ELR (cell line): ENCODE measurements around the gene WDR11.
"Not testable (repeated sequence)": the region's sequence is repeated elsewhere in the genome, so short reads cannot be mapped to it uniquely, and the experiment has no call there.

ENCODE experiments used
- DNase-seq: peaks from one replicate; pipeline ENCODE4 v3.0.0-alpha.2; 2015; ENCODE audit warnings: low read depth

Gene WDR11

DNA sequence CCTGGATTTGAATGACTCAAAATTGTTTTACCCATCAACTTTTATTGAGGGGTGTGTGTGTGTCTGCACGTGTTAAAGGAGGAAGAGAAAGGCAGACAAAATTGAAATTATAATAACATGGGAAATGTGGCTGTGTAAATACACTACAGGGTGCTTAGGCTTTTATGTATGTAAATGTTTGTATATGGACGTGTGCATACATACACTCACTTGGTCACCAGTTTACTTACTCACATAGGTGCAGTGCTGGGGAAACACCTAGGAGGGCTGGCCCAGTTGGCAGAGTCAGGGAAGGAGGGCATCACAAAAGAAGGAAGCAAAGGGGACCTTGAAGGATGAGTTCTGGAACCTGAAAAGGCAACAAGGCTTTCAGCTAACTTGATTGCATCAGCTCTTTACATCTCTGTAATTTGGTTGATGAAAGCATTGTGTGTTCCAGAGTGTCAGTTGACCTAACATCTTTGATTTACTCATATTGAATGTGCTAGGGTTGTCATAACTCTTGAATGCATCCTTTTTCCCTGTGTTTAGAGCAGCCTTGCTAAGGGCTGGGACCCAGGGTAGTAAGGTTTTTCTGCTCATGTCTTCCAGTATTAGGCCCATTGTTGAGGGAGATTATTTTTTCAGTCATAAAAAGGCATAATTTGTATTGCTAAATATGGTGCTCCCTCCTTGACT lies 10.2 kb downstream of the WDR11 start:
- no peak for DNase-seq

- no peak for DNase-seq
Observed at GRCh38 chr10:120873741-120874140, 22.6 kb downstream of the WDR11 start.

DNA sequence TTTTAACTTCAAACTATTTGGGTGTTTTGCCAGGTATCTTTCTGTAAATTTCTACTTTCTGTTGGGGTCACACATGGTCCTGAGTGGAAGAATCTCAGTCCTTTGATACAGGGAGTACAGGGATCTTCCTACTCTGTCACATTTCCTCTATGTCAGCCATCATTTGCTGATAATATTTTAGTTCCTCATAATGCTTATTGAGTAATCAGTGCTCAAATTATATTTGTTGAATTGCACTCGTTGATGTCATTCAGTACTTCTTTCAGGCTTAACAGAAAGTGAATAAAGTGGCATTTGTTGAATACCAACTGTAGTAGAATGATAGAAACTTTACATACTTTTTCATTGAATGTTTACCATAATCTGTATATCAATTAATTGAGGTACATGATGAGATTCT lies 31.9 kb downstream of the WDR11 start:
- DNase-seq, result no peak

DNA sequence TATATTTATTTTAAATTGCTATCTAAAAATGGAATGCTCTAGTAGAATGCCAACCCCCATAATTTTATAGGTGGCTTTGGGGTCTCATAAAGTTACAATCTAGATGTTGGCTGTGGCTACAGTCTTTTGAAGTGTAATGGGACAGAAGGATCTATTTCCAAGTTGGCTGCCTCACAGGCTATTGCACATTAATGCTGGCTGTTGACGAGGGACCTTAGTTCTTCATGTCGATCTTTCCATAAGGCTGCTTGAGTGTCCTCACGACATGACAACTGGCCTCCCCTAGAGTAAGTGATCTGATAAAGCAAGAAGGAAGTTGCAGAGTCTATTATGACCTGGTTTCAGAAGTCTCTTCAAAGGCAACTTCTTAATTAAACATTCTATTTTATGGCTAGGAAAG lies 36.3 kb downstream of the WDR11 start:
- DNase-seq, result no peak

GRCh38 chr10:120891365-120891764 lies 40.2 kb downstream of the WDR11 start:
- no peak for DNase-seq

DNA sequence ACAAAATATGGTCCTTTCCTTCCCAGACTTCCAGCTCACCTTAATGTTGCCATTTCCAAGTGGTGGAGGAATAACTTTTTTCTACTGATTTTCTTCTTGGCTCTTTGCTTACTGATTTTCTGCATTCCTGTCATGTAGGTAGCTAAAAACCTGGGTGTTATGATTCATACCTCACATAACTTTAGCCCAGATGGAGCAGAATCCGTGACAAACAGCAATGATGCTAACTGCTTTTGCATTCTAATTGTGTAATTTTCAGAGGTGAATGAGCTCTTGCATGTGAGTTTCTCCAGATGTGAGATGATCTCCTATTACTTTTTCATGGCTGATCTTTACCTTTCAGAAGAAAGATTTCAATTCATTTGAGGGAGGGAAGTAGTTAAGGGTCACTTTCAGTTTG lies 43.4 kb downstream of the WDR11 start:
- DNase-seq, result no peak

GRCh38 chr10:120897343-120897742 lies 46.2 kb downstream of the WDR11 start:
- no peak for DNase-seq

- no peak for DNase-seq
Observed at GRCh38 chr10:120905268-120905667, 54.1 kb downstream of the WDR11 start.

- DNase-seq, result no peak
Observed at GRCh38 chr10:120917521-120918250, 66.5 kb downstream of the WDR11 start.

GRCh38 chr10:120923886-120924285 lies 72.7 kb downstream of the WDR11 start:
- DNase-seq, result not testable (repeated sequence)

DNA sequence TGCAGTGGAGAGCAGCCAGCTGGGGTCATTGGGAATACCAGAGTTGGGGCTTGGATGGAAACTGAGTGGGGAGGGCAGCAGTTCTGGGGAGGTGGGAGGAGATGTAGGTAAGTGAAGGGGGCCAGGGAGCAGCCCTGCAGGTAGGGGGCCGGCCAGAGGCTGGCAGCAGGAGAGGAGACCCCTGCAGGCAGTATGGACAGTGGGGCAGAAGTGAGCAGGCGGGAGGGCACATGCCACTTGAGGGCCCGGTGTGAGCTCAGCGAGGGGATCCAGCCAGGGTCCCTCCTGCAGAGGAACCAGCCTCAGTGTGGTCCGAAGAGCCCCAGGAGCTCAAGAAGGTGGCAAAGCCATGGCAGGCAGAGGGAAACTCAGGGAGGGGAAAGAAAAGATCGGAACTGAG lies 75.4 kb downstream of the WDR11 start:
- DNase-seq, result no peak

DNA sequence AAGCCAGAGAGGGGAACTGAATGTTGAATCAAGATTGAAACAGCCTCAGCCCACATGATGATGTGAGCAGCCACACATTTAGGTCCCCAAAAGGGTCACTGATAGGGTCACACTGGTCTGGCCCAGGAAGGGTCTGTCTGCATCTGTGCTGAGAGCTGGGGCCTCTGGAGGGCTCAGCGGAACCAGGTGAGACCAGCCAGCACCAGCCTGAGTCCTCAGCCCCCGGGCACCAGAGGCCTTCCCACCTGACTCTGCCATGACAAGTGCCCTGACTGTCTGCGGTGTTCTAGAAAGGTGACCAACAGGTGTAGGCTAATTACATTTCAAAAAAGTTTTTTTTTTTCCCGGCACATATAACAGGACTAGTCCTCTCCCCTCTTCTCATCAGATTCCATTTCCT lies 76.2 kb downstream of the WDR11 start:
- no peak for DNase-seq

DNA sequence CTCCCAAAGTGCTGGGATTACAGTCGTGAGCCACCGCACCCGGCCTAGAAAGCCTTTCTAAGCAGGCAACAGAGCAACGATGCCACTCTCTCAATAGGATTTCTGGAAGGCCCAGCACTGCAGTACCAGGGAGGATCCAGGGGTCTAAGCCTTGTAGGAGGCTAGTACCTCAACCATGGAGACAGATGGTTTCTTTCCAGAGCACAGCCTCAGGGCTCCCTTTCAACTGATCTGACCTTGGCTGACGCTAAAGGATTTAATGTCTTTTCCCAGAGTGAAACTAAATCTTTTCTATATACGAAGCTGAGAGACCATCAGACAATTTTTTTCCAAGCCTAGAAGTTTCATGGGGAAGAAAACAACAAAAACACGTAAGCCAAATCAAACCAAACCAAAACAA lies 78.0 kb downstream of the WDR11 start:
- no peak for DNase-seq

GRCh38 chr10:120931423-120931822 lies 80.3 kb downstream of the WDR11 start:
- DNase-seq, result no peak

DNA sequence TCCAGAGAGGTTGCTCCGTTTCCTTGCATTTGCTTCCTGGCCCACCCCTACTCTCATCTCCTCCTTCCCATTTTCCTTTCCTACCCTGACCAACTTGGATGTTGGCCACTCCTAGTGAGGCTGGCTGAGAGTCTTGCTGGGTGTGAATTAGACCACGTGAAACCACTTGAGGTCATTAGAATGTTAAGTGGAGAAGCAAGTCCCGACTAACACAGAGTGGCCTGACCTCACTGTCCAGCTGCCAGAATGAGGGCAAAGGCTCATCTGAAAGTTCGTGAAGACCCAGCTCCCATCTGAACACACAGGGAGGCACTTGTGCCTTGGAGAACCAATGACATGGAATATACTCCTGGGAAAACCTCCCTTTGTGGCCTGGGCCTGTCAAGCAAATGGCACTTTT lies 80.8 kb downstream of the WDR11 start:
- no peak for DNase-seq

DNA sequence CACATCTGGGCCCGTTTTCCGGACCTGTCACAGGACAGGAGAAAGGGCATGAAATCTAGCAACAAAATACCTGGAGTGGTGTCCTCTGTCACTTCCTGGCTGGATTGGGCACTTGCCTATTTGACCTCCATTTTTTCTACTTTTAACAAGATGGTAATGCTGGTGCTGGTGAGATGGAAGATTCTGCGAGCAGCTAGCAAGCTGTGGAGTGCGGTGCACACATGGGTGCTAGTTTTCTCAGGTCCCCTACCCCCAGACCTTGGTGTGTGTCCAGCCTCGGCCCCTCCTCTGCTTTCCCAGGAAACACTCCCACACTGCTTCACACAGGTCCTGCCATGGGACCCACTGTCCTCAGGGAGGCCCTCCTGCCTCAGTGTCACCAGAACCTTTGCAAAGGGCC lies 87.7 kb downstream of the WDR11 start:
- no peak for DNase-seq

- no peak for DNase-seq
Observed at GRCh38 chr10:120940299-120940900, 89.2 kb downstream of the WDR11 start.

DNA sequence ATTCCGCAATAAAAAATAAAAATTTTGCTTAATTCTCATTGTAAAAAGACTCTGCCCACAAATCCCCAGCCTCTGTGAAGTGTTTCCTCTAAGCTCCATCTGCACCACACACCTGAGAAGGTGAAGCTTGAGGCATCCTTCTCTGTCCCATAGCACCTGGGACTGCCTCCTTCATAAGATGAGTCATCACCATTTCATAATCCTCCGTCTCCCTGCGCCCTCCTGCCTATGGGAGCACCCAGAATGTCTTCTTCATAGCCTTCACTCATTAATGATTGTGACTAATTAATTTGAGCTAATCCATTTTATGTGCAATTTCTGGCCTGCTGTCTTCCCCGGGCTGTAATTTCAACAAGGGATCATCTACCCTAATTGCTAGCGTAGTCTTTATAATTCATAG lies 90.3 kb downstream of the WDR11 start:
- DNase-seq, result no peak

DNA sequence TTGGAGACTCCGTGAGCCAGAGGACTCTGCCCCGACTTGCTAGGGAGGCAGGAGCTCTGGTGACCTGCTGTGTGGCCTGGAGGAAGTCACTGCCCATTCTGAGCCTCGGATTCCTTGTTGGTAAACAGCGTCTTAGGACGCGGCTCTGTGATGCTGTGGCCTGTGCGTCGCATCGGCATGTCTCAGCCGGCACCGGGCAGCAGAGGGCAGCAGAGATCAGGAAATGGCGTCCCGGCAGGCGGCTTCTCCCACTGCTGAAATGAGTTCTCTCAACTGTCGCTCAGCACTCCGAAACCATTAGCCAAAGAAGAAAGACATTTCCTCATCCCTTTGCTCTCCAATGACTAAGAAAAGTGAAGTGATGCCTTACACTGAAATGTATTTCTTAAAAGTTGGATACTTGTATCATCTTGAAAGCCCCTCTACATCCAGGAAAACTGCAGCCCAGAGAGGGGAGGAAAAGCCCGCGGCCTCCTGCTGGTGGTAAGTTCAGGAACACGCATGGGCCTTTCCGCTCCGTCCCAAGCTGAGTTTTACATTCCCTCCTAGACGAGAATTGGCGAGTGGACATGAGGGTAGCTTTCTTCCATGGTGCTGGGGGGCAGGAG lies 91.7 kb downstream of the WDR11 start:
- DNase-seq, result peak; percentile 67

GRCh38 chr10:120943542-120943941 lies 92.4 kb downstream of the WDR11 start:
- DNase-seq, result no peak

DNA sequence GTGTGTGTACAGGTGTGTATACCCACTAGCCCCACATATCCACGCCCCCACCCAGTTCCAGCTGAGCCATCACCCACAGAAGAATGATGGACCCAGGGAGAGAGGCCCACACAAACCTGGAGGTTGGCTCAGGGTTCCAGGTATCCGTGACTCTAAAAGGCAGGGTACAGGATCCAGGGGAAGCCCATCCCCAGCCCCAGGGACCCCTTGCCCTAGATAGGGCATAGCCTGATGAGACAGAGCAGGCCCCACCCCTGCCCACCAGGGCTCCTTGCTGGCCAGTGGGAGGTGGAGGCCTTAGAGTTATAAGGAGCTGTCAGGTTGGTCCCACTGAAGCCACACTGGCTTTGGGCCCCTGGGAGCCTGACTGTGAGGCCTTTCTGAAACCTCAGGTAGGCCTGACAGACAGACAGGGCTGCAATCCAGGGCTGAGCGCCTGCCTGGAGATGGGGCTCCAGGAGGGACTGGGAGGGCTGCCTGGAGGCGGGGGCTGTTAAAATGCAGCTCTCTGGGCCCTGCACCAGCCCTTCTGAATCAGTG lies 93.5 kb downstream of the WDR11 start:
- DNase-seq, result no peak

- DNase-seq, result no peak
Observed at GRCh38 chr10:120945182-120945581, 94.0 kb downstream of the WDR11 start.

DNA sequence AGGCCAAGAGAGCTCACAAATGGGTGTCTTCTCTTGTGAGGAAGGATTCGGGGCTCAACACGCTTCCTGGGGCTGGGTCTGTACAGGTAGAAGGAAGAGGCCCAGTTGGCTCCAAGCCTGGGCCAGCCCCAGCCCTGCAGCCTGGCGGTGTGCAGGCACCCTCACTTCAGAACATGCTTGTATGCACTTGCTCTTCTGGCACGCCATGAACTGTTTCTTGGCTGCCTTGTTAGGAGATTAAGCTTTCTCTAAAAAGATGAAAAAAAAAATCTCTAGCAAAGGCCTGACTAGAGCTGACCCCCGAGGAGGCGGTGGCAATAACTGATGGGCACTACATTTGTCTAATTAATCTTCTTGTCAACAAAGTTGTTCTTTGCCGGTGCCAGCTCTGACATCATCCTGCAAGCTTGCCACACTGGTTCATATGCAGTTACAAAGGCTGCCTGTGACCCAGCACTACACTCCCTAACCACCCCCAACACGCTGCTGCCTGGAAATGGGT lies 94.7 kb downstream of the WDR11 start:
- no peak for DNase-seq
